K562 (cell line): ENCODE measurements around the gene P4HB. TPM values are rescaled to one million over a fixed set of nuclear protein-coding genes. Genes with fewer than 3 reads are reported as not detected.

Source experiments
- ASH1L ChIP-seq: fragments of 450-650 bp; IDR thresholded peaks from 2 replicates; pipeline ENCODE4 v1.6.1; 2018; ENCODE audit warnings: borderline replicate concordance, mild to moderate bottlenecking, low read depth; ENCODE audit not compliant: partially characterized antibody
- ATF6 ChIP-seq: sonication (generic); formaldehyde crosslinking; IDR thresholded peaks from 2 replicates; pipeline ENCODE4 v1.4.0; 2020; ENCODE audit warnings: mild to moderate bottlenecking, missing genetic modification reagents
- CBX2 ChIP-seq: fragments of 200-600 bp; sonication (generic); IDR thresholded peaks from one replicate; pipeline ENCODE4 v1.6.1; 2012; ENCODE audit warnings: mild to moderate bottlenecking, low read length, inconsistent platforms; ENCODE audit not compliant: insufficient read depth, poor library complexity, severe bottlenecking
- CREB3 ChIP-seq: fragments of 450-650 bp; conservative IDR thresholded peaks from 2 replicates; pipeline ENCODE4 v1.6.1; 2016; ENCODE audit warnings: missing genetic modification characterization, low read depth, mild to moderate bottlenecking, missing compliant biosample characterization, moderate library complexity
- CXXC5 ChIP-seq: fragments of 250-450 bp; sonication (Bioruptor Pico); IDR thresholded peaks from 2 replicates; pipeline ENCODE4 v1.8.0; 2022; ENCODE audit warnings: inconsistent platforms, mild to moderate bottlenecking, moderate library complexity
- ID3 ChIP-seq, 2 experiments: fragments of 250-450 bp in 1 of 2; fragments of 450-650 bp in 1 of 2; sonication (Bioruptor Pico) in 1 of 2; IDR thresholded peaks; 2 replicates each; pipeline versions ENCODE4 v1.6.1 to v1.8.0; 2016 to 2021; ENCODE audit warnings: mild to moderate bottlenecking in 2 of 2, moderate library complexity in 2 of 2, missing compliant biosample characterization in 1 of 2, missing genetic modification characterization in 1 of 2
- MECOM ChIP-seq: fragments of 250-450 bp; sonication (Bioruptor Pico); IDR thresholded peaks from 2 replicates; pipeline ENCODE4 v1.8.0; 2022; ENCODE audit warnings: inconsistent platforms
- NFATC3 ChIP-seq: fragments of 450-650 bp; IDR thresholded peaks from 2 replicates; pipeline ENCODE4 v1.6.1; 2017; ENCODE audit warnings: mild to moderate bottlenecking
- RBBP5 ChIP-seq: fragments of 200-600 bp; sonication (generic); IDR thresholded peaks from 2 replicates; pipeline ENCODE4 v1.6.1; 2012; ENCODE audit warnings: borderline replicate concordance, mild to moderate bottlenecking, low read length, control low read depth, inconsistent platforms; ENCODE audit not compliant: insufficient read depth, poor library complexity, severe bottlenecking
- SNRNP70 ChIP-seq: fragments of 200-400 bp; formaldehyde crosslinking; optimal IDR thresholded peaks from 2 replicates; pipeline ENCODE3; 2017; ENCODE audit warnings: low read depth, low read length
- TBP ChIP-seq: optimal IDR thresholded peaks from 2 replicates; pipeline ENCODE3; 2011; ENCODE audit warnings: low read depth, low read length, improper control_type of control experiment
- TOE1 ChIP-seq, 2 experiments: fragments of 450-650 bp in 1 of 2; sonication (generic) in 1 of 2; formaldehyde crosslinking in 1 of 2; IDR thresholded peaks; 2 replicates each; pipeline versions ENCODE4 v1.7.1 to v1.8.0; 2016 to 2022; ENCODE audit warnings: borderline replicate concordance in 2 of 2, mild to moderate bottlenecking in 2 of 2, antibody characterized with exemption in 1 of 2, inconsistent platforms in 1 of 2, low read depth in 1 of 2, missing genetic modification reagents in 1 of 2, moderate library complexity in 1 of 2
- ZNF518B ChIP-seq: fragments of 250-450 bp; sonication (Bioruptor Pico); IDR thresholded peaks from 2 replicates; pipeline ENCODE4 v1.5.0; 2021; ENCODE audit warnings: mild to moderate bottlenecking, moderate library complexity
- ZNF75A ChIP-seq: fragments of 450-650 bp; formaldehyde crosslinking; IDR thresholded peaks from 2 replicates; pipeline ENCODE4 v1.4.0; 2020; ENCODE audit warnings: mild to moderate bottlenecking
- polyA plus RNA-seq, 8 experiments: library from polyadenylated mRNA; depleted of rRNA in 4 of 8; stranded (reverse) in 5 of 8; unstranded in 3 of 8; fragments of >200 nt; fragmentation: Nextera tagmentation in 2 of 8; fragmentation: Illumina TruSeq in 1 of 8; extraction: Ambion mirVana in 2 of 8; extraction: Trizol in 1 of 8; gene quantifications; 2 replicates each; pipeline versions ENCODE4 v1.2.1 to v1.2.3, GENCODE V29; 2011 to 2014; ENCODE audit warnings: inconsistent platforms in 1 of 8, missing spikeins in 1 of 8
- total RNA-seq, 7 experiments: library from RNA; depleted of rRNA in 6 of 7; stranded (reverse); fragments of >200 nt in 6 of 7; fragmentation: Illumina TruSeq in 2 of 7; extraction: Trizol in 2 of 7; gene quantifications; 2 replicates each; pipeline versions ENCODE4 v1.2.1 to v1.2.3, GENCODE V29; 2011 to 2021; ENCODE audit warnings: low replicate concordance in 1 of 7

The P4HB gene
- total and polyA plus RNA-seq, 9 of the 15 experiments (the other 6 are each of a cell fraction or from before 2014, with no cell fraction given): 4.4 to 645 (median 325) TPM

- TF ChIP-seq MECOM (CRISPR knock-in tag) (no peak), ID3 (CRISPR knock-in tag; IDR thresholded peaks at IDR 0.05) (no peak), ID3 (tag; IDR thresholded peaks at IDR 0.05) (0 out of 2 replicates have a peak, but pooled peaks have one; percentile 85), TBP (no peak), SNRNP70 (no peak), ASH1L (no peak), NFATC3 (no peak), ATF6 (no peak), CXXC5 (CRISPR knock-in tag) (no peak), CREB3 (0 out of 2 replicates have a peak, but pooled peaks have one; percentile 10), TOE1 (IDR thresholded peaks at IDR 0.05; ENCODE audit: borderline replicate concordance) (no peak), TOE1 (CRISPR knock-in tag; IDR thresholded peaks at IDR 0.05; ENCODE audit: borderline replicate concordance, low read depth) (no peak), RBBP5 (peak; percentile 11), ZNF75A (CRISPR knock-in tag) (no peak), ZNF518B (no peak), CBX2 (no peak)
Observed at GRCh38 chr17:81822312-81822637, 38.1 kb downstream of the P4HB start (continued).
